ENCODE data around the gene RLF.

RLF gene

DNA sequence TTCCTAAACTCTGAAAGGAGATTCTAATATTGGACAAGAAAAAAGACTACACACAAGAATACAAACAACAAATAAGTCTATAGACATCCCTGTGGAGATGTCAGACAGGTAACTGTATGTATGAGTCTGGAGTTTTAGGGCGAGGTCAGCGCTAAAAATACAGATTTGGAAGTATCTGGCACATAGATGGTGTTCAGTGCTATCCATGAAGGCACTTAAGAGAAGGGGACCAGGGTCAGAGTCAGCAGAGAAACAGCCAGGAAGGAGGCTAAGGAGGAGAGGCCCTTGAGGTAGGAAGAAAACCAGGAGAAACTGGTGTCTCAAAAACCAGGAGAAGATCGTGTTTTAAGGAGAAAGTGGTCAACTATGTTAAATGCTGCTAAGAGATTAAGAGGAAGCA, 114.9 kb downstream of the RLF start:
- DNase-seq: no peak

DNA sequence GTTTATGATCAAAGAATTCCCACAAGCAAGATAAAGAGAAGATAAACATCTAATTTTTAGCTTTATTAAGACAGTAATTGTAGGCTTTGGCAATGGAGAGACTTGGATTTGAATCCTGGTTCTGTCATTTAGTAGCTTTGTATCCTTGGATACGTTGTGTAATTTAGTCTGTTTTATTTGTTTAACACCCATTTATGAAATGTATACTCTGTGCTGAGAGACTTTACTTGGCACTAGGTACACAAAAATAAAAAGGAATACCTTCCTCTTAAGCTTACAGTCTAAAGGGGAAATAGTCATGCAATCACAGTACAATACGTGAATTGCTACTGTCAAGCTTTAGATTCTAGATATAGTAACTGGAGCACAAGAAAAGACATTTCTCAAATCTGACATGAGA, 120.7 kb downstream of the RLF start:
- DNase-seq: no peak

Measured in NCI-H526 (cell line).